GM11168 (cell line): ENCODE measurements around the gene MED19.
"Not testable (repeated sequence)": the region's sequence is repeated elsewhere in the genome, so short reads cannot be mapped to it uniquely, and the experiment has no call there.

Experiments used
- in situ Hi-C: fragments of 300-500 bp; cut with MboI; formaldehyde crosslinking; loops from one replicate; pipeline ENCODE4 v1.12.0; 2022; ENCODE audit warnings: low sequenced_read_pairs; ENCODE audit not compliant: unreplicated experiment

The MED19 gene

GRCh38 chr11:57711414-57712255 is at the start of gene MED19:
Gene MED19 (minus strand): TSS chr11:57712215. CDS start chr11:57712179, 36 bp downstream.
- in situ Hi-C loops, result no loop called here

- in situ Hi-C loops, result no loop called here
These were observed 46.2 kb upstream of the MED19 start for GRCh38 chr11:57758174-57758573.

GRCh38 chr11:57752954-57753353 is 40.9 kb upstream of the MED19 start:
- in situ Hi-C loops, result no loop called here

- in situ Hi-C loops, result no loop called here
These were observed 39.8 kb upstream of the MED19 start, which contains the start of gene BTBD18 for GRCh38 chr11:57751676-57752253. Gene BTBD18 (minus strand): TSS chr11:57751819. CDS start chr11:57751188, 631 bp downstream.

- in situ Hi-C loops, result no loop called here
These were observed 39.2 kb upstream of the MED19 start for GRCh38 chr11:57751176-57751575.

GRCh38 chr11:57746920-57747319 is 34.9 kb upstream of the MED19 start:
- in situ Hi-C loops, result loop anchor here (5.0 kb wide), 1 partner anchor 55 kb away; no protein-coding TSS in a partner anchor

GRCh38 chr11:57745206-57745605 is 33.2 kb upstream of the MED19 start:
- in situ Hi-C loops, result loop anchor here (5.0 kb wide), 1 partner anchor 57 kb away; no protein-coding TSS in a partner anchor

GRCh38 chr11:57744357-57744756 is 32.3 kb upstream of the MED19 start:
- in situ Hi-C loops, result no loop called here

- in situ Hi-C loops, result no loop called here
These were observed 30.1 kb upstream of the MED19 start for GRCh38 chr11:57742087-57742452.

- in situ Hi-C loops, result no loop called here
These were observed 29.4 kb upstream of the MED19 start, which contains the start of gene SELENOH for GRCh38 chr11:57741132-57742086. Gene SELENOH (plus strand): TSS chr11:57741491. CDS start chr11:57741596, 105 bp downstream.

- in situ Hi-C loops, result no loop called here
These were observed 23.7 kb upstream of the MED19 start for GRCh38 chr11:57735619-57736298.

- in situ Hi-C loops, result no loop called here
These were observed 20.6 kb upstream of the MED19 start for GRCh38 chr11:57732661-57733060.

GRCh38 chr11:57729479-57729878 is 17.5 kb upstream of the MED19 start:
- in situ Hi-C loops, result no loop called here

GRCh38 chr11:57728829-57729228 is 16.8 kb upstream of the MED19 start:
- in situ Hi-C loops, result no loop called here

- in situ Hi-C loops, result no loop called here
These were observed 15.2 kb upstream of the MED19 start for GRCh38 chr11:57727185-57727584.

- in situ Hi-C loops, result not testable (repeated sequence)
These were observed 4.7 kb upstream of the MED19 start for GRCh38 chr11:57716726-57717125.

- in situ Hi-C loops, result no loop called here
These were observed 1.8 kb upstream of the MED19 start for GRCh38 chr11:57713835-57714234.

GRCh38 chr11:57712256-57713150 is 488 bp upstream of the MED19 start, which contains the start of gene TMX2:
Gene TMX2 (plus strand): TSS chr11:57712593. CDS start chr11:57712619, 26 bp downstream.
- in situ Hi-C loops, result no loop called here
